ENCODE measurements around the gene GRB2.

Gene GRB2

GRCh38 chr17:75273977-75274708, 131.3 kb downstream of the GRB2 start:
- DNase-seq (ENCODE audit: low read depth) = peak; percentile 91
- no peak overlapping the region for H3K4me3 ChIP-seq (ENCODE audit: control insufficient read depth, low read depth, low read length)
- TF ChIP-seq CTCF (conservative IDR thresholded peaks at IDR 0.05; ENCODE audit: control insufficient read depth, insufficient read depth, low read depth, low read length) = no peak

- no peak for DNase-seq (ENCODE audit: low read depth)
Observed at GRCh38 chr17:75272848-75273184, 132.7 kb downstream of the GRB2 start.

GRCh38 chr17:75271955-75272847, 133.3 kb downstream of the GRB2 start:
- TF ChIP-seq CTCF (conservative IDR thresholded peaks at IDR 0.05; ENCODE audit: control insufficient read depth, insufficient read depth, low read depth, low read length) = no peak
- DNase-seq (ENCODE audit: low read depth) = peak; percentile 50
- peak overlapping the region; percentile 58 for H3K4me3 ChIP-seq (ENCODE audit: control insufficient read depth, low read depth, low read length)

More at GRCh38 chr17:75272848-75273184, 132.7 kb downstream of the GRB2 start:
- no peak for TF ChIP-seq CTCF (conservative IDR thresholded peaks at IDR 0.05; ENCODE audit: control insufficient read depth, insufficient read depth, low read depth, low read length)
- H3K4me3 ChIP-seq (ENCODE audit: control insufficient read depth, low read depth, low read length) = no peak overlapping the region

GRCh38 chr17:75271233-75271954, 134.1 kb downstream of the GRB2 start:
- no peak for TF ChIP-seq CTCF (conservative IDR thresholded peaks at IDR 0.05; ENCODE audit: control insufficient read depth, insufficient read depth, low read depth, low read length)
- H3K4me3 ChIP-seq (ENCODE audit: control insufficient read depth, low read depth, low read length) = peak overlapping the region; percentile 58
- DNase-seq (ENCODE audit: low read depth) = no peak

GRCh38 chr17:75270966-75271232, 134.6 kb downstream of the GRB2 start, which contains the start of gene MIF4GD:
MIF4GD (minus strand) TSS chr17:75271231; CDS start chr17:75270195, 1,036 bp downstream.
- H3K4me3 ChIP-seq (ENCODE audit: control insufficient read depth, low read depth, low read length) = peak within 1 kb of the TSS; percentile 79
- DNase-seq (ENCODE audit: low read depth) = peak; percentile 54
- TF ChIP-seq CTCF (conservative IDR thresholded peaks at IDR 0.05; ENCODE audit: control insufficient read depth, insufficient read depth, low read depth, low read length) = no peak

GRCh38 chr17:75270218-75270965, 135.1 kb downstream of the GRB2 start:
- DNase-seq (ENCODE audit: low read depth) = peak; percentile 76
- peak; percentile 38 for TF ChIP-seq CTCF (conservative IDR thresholded peaks at IDR 0.05; ENCODE audit: control insufficient read depth, insufficient read depth, low read depth, low read length)

More at GRCh38 chr17:75270218-75270965, 135.1 kb downstream of the GRB2 start:
- H3K4me3 ChIP-seq (ENCODE audit: control insufficient read depth, low read depth, low read length) = peak overlapping the region; percentile 79

Measured in fibroblast of mammary gland (primary cell).